AG04450 (cell line): ENCODE data around the gene PLEKHB1. TPM values are rescaled to one million over a fixed set of nuclear protein-coding genes. Genes with fewer than 3 reads are reported as not detected.

Experiments used
- CTCF ChIA-PET: fragments of 300-600, 350-600 bp; formaldehyde crosslinking; extraction: SDS; loops from one replicate; lab custom pipeline; 2022; ENCODE audit warnings: antibody characterized with exemption, inconsistent platforms; lab: Charles Lee
- POLR2A ChIA-PET: fragments of 350-600 bp; formaldehyde crosslinking; extraction: SDS; loops from one replicate; lab custom pipeline; 2021; ENCODE audit warnings: antibody characterized with exemption, inconsistent platforms; lab: Yijun Ruan, JAX
- DNase-seq: peaks from one replicate; pipeline ENCODE4 v3.0.0-alpha.2; 2011; ENCODE audit warnings: low read depth, low spot score
- H3K27ac ChIP-seq: one replicate; pipeline ENCODE4 v1.5.1; 2012; ENCODE audit warnings: low read depth, low read length, control low read depth
- H3K27me3 ChIP-seq: one replicate; pipeline ENCODE4 v1.6.0; 2012; ENCODE audit warnings: low read length; ENCODE audit not compliant: control insufficient read depth, insufficient read depth
- H3K4me3 ChIP-seq: 2 replicates; pipeline ENCODE4 v1.5.1; 2011; ENCODE audit warnings: mild to moderate bottlenecking, low read depth, low read length, control low read depth
- H3K9me3 ChIP-seq: 2 replicates; pipeline ENCODE4 v1.5.1; 2012; ENCODE audit warnings: low read length; ENCODE audit not compliant: control insufficient read depth, insufficient read depth
- CTCF ChIP-seq: IDR thresholded peaks from 2 replicates; pipeline ENCODE4 v1.5.1; 2011; ENCODE audit warnings: low read depth, low read length, control low read depth, inconsistent platforms
- polyA plus RNA-seq: library from polyadenylated mRNA; depleted of rRNA; stranded (reverse); fragments of >200 nt; gene quantifications from 2 replicates; pipeline ENCODE4 v1.2.3, GENCODE V29; 2011

The PLEKHB1 gene
- polyA plus RNA-seq, 1 experiment, result 0.61 TPM

DNA sequence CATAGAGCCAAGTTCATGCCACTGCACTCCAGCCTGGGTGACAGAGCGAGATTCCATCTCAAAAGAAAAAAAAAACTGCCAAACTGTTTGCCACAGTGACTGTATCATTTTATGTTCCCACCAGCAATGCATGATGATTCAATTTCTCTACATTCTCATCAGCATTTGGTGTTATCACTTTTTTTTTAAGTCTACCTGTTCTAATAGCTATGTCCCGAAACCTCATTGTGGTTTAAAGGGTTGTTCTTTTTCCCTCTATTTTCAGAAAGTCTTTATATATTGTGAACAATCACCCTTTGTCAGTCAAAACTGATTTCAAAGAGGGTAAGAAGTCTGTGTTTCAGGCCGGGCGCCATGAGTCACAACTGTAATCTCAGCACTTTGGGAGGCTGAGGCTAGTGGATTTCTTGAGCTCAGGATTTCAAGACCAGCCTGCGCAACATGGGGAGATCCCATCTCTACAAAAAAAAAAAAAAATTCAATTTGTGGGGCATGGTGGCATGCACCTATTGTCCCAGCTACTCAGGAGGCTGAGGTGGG is 33.7 kb upstream of the PLEKHB1 start:
- Histone ChIP-seq H3K9me3 (no peaks in the 10 kb centered on the region), H3K27me3 (peaks cover 2% of the 10 kb centered on the region), H3K4me3 (no peak overlapping the region), H3K27ac (no peak overlapping the region)
- DNase-seq, result no peak
- ChIA-PET CTCF (interaction anchor here (1.4 to 2.9 kb wide), 2 partner anchors 13 to 262 kb away, joined by 3 to 23 read pairs; no protein-coding TSS in a partner anchor), POLR2A (no interaction called here)
- TF ChIP-seq CTCF, result no peak

DNA sequence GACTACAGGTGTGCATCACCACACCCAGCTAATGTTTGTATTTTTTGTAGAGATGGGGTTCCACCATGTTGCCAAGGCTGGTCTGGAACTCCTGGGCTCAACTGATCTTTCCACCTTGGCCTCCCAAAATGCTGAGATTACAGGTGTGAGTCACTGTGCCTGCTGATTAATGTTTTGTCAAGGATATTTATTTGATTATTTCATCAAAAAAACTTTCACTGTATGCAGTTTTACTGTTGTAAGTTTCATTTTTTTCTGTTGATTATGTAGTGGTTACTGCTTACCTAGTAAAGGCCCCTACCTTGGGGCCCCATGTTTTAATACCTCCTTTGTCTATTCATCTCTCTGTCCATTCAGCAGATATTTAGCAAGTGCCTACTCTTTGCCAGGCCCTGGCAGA is 31.8 kb upstream of the PLEKHB1 start:
- CTCF ChIA-PET, result interaction anchor here (1.1 to 2.9 kb wide), 2 partner anchors 11 to 264 kb away, joined by 3 to 23 read pairs; no protein-coding TSS in a partner anchor
- Histone ChIP-seq H3K27me3 (peaks cover 2% of the 10 kb centered on the region), H3K4me3 (no peak overlapping the region), H3K27ac (no peak overlapping the region), H3K9me3 (no peaks in the 10 kb centered on the region)
- TF ChIP-seq CTCF, result no peak
- DNase-seq, result no peak
- POLR2A ChIA-PET, result no interaction called here

GRCh38 chr11:73622926-73623593 is 23.3 kb upstream of the PLEKHB1 start:
- Histone ChIP-seq H3K27me3 (peaks cover 23% of the 10 kb centered on the region), H3K9me3 (no peaks in the 10 kb centered on the region), H3K27ac (no peak overlapping the region), H3K4me3 (no peak overlapping the region)
- ChIA-PET POLR2A (no interaction called here), CTCF (interaction anchor here (0.6 to 6.6 kb wide), 3 partner anchors 24 to 110 kb away, joined by 3 to 125 read pairs (median 5); partner anchors contain the start of gene PLEKHB1)
- TF ChIP-seq CTCF, result no peak
- no peak for DNase-seq

DNA sequence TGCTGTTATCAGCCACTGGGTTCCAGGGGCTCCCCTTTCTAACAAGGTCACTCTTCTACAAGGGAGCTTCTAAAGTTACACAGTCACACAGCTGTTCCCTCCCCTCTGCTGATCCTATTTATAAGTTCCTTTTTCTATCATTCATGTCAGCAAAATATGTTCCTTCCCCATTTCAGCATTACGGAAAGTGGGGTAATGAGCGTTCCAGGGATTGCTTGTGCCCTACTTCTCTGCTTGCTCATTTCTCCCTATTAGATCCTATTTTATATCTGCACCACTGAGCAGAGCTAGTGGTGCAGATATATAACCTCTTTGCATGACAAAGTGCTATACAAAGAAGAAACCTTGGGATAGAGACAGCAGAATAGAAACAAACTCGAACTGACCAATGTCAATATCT is 22.7 kb upstream of the PLEKHB1 start:
- no peak for DNase-seq
- H3K4me3 ChIP-seq, result no peak overlapping the region
- no peaks in the 10 kb centered on the region for H3K9me3 ChIP-seq
- POLR2A ChIA-PET, result no interaction called here
- CTCF ChIA-PET, result interaction anchor here (0.6 to 6.6 kb wide), 7 partner anchors 8 to 457 kb away, joined by 3 to 125 read pairs (median 7); partner anchors contain the start of gene PLEKHB1
- H3K27me3 ChIP-seq, result peaks cover 23% of the 10 kb centered on the region
- no peak overlapping the region for H3K27ac ChIP-seq
- no peak for TF ChIP-seq CTCF

GRCh38 chr11:73625696-73626318 is 20.6 kb upstream of the PLEKHB1 start:
- ChIA-PET POLR2A (interaction anchor here (1.0 kb wide), 1 partner anchor 35 kb away, joined by 3 read pairs; no protein-coding TSS in a partner anchor), CTCF (interaction anchor here (0.5 to 6.6 kb wide), 68 partner anchors 9 to 524 kb away, joined by 3 to 125 read pairs (median 5); partner anchors contain the start of genes PLEKHB1, RAB6A and RELT)
- peak; percentile 94 for TF ChIP-seq CTCF
- H3K4me3 ChIP-seq, result no peak overlapping the region; the same call in 1 of the 2 replicates
- no peak overlapping the region for H3K27ac ChIP-seq
- no peaks in the 10 kb centered on the region for H3K9me3 ChIP-seq
- DNase-seq, result peak; percentile 23
- peaks cover 26% of the 10 kb centered on the region for H3K27me3 ChIP-seq
